ENCODE data around the gene G3BP2. TPM values are rescaled to one million over a fixed set of nuclear protein-coding genes. Genes with fewer than 3 reads are reported as not detected.
A peak's percentile ranks its signal among the peaks of the same experiment; 100 is the strongest.

Gene G3BP2
- total and polyA plus RNA-seq, 2 experiments from 2014 or later = 86.0 to 176 TPM

DNA sequence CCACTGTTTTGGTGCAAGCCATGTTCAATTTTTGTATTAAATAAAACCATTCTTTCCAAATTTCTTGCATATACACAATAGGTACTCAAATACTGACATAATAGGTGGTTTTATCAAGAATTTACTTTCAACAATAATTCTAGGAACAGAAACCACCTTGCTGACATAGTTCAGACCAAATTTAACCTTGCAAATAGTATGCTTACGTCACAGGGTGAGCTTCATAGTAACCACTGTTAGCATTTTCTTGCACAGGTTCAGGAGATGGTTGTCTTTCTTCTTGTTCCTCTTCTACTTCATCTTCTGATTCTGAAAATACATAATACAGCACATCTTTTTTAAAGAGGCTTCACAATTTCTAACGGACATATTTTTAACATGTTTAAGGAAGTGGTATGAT, 17.6 kb downstream of the G3BP2 start:
- TF ChIP-seq EZH2 (IDR thresholded peaks at IDR 0.05; ENCODE audit: borderline replicate concordance) (no peak), EZH2phosphoT487 (IDR thresholded peaks at IDR 0.05; ENCODE audit: low read depth, severe bottlenecking, unreplicated experiment) (no peak)
- TF ChIP-seq, protein P1, sequence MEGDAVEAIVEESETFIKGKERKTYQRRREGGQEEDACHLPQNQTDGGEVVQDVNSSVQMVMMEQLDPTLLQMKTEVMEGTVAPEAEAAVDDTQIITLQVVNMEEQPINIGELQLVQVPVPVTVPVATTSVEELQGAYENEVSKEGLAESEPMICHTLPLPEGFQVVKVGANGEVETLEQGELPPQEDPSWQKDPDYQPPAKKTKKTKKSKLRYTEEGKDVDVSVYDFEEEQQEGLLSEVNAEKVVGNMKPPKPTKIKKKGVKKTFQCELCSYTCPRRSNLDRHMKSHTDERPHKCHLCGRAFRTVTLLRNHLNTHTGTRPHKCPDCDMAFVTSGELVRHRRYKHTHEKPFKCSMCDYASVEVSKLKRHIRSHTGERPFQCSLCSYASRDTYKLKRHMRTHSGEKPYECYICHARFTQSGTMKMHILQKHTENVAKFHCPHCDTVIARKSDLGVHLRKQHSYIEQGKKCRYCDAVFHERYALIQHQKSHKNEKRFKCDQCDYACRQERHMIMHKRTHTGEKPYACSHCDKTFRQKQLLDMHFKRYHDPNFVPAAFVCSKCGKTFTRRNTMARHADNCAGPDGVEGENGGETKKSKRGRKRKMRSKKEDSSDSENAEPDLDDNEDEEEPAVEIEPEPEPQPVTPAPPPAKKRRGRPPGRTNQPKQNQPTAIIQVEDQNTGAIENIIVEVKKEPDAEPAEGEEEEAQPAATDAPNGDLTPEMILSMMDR (IDR thresholded peaks at IDR 0.05; ENCODE audit: poor library complexity) = no peak
- Histone ChIP-seq H4K20me1 (ENCODE audit: insufficient read depth, poor library complexity, severe bottlenecking) (peaks cover 26% of the 10 kb centered on the region), H3K79me2 (peaks cover 65% of the 10 kb centered on the region), H3K4me3 (no peak overlapping the region), H3K36me3 (replicated peaks; ENCODE audit: insufficient read depth, low read depth) (no peaks in the 10 kb centered on the region), H3K9me3 (ENCODE audit: low read depth) (no peaks in the 10 kb centered on the region), H3K4me2 (no peak overlapping the region), H3K27me3 (no peaks in the 10 kb centered on the region), H3K9me2 (replicated peaks; ENCODE audit: insufficient read depth) (no peaks in the 10 kb centered on the region), H3K4me1 (ENCODE audit: insufficient read depth) (peaks cover 11% of the 10 kb centered on the region), H3K27ac (no peak overlapping the region), H2AFZ (no peak overlapping the region)
- DNase-seq (ENCODE audit: low spot score) = no peak
- 92% methylated on average over 2 of the region's 2 CpGs for WGBS (ENCODE audit: low lambda C conversion rate, missing lambda C conversion rate)

DNA sequence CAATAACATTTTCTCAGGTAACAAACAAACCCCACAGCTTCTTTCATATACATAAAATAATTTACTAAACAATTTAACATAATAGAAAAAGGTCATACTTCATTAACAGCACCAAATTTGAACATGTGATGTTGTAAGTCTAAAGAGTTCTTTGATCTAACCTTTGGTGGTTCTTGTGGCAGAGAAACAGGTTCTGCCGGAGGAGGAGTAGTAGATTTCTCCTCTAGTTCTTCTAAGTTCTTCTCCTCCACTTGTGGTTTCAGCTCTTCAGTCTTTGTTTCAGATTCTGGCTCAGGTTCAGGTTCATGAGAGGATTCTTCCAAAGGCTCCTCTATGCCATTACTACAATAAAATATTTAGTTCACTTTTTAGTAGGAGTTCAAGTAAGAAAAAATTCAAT, 18.3 kb downstream of the G3BP2 start:
- Histone ChIP-seq H3K4me1 (ENCODE audit: insufficient read depth) (peaks cover 8% of the 10 kb centered on the region), H3K4me3 (no peak overlapping the region), H3K27ac (no peak overlapping the region), H3K9me2 (replicated peaks; ENCODE audit: insufficient read depth) (no peaks in the 10 kb centered on the region), H3K9me3 (ENCODE audit: low read depth) (no peaks in the 10 kb centered on the region), H3K4me2 (no peak overlapping the region), H2AFZ (no peak overlapping the region), H4K20me1 (ENCODE audit: insufficient read depth, poor library complexity, severe bottlenecking) (peaks cover 20% of the 10 kb centered on the region), H3K27me3 (no peaks in the 10 kb centered on the region), H3K79me2 (peaks cover 63% of the 10 kb centered on the region), H3K36me3 (replicated peaks; ENCODE audit: insufficient read depth, low read depth) (no peaks in the 10 kb centered on the region)
- 84% methylated on average over 1 of the region's 1 CpG for WGBS (ENCODE audit: low lambda C conversion rate, missing lambda C conversion rate)
- no peak for DNase-seq (ENCODE audit: low spot score)
- TF ChIP-seq, protein P1 (IDR thresholded peaks at IDR 0.05; ENCODE audit: poor library complexity) = no peak
- TF ChIP-seq EZH2 (IDR thresholded peaks at IDR 0.05; ENCODE audit: borderline replicate concordance) (no peak), EZH2phosphoT487 (IDR thresholded peaks at IDR 0.05; ENCODE audit: low read depth, severe bottlenecking, unreplicated experiment) (no peak)

DNA sequence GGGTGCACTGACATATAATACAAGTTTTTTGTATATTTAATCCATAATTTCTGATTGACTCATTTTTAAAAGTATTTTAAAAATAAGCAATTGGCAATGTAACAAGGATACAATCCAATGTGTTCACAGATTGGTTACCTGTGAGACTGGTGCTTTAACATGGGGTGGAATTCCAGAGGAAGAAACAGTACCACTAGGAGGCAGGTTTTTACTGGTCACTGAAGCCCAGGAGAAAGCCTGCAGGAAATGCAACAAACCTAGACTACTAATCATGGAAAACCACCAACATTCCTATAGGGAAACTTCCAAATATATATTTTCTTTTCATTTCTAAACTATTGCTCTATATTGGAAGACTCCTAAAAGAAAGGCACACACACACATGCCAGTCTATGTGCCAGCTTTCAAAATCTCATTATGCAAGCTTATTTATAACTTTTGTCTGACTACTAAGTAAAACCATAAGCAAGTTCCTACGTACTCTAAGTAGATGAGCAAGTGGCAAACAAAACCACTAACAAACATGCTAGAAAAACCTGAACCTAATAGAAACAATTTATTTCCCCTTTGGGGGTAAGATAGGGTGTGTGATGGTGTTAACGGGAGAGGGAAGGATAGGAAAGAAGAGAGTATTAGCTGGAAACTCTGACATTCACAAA, 19.2 kb downstream of the G3BP2 start:
- no peak overlapping the region for H3K27ac ChIP-seq
- WGBS (ENCODE audit: low lambda C conversion rate, missing lambda C conversion rate) = 87% methylated on average over 2 of the region's 2 CpGs
- no peaks in the 10 kb centered on the region for H3K4me1 ChIP-seq (ENCODE audit: insufficient read depth)
- H3K27me3 ChIP-seq = no peaks in the 10 kb centered on the region
- H3K79me2 ChIP-seq = peaks cover 66% of the 10 kb centered on the region
- no peak overlapping the region for H3K4me2 ChIP-seq
- no peaks in the 10 kb centered on the region for H3K9me2 ChIP-seq (replicated peaks; ENCODE audit: insufficient read depth)
- no peak overlapping the region for H2AFZ ChIP-seq
- peak; percentile 51 for DNase-seq (ENCODE audit: low spot score)
- H3K4me3 ChIP-seq = no peak overlapping the region
- H4K20me1 ChIP-seq (ENCODE audit: insufficient read depth, poor library complexity, severe bottlenecking) = peaks cover 12% of the 10 kb centered on the region
- TF ChIP-seq, protein P1 (IDR thresholded peaks at IDR 0.05; ENCODE audit: poor library complexity) = peak; percentile 45
- TF ChIP-seq EZH2phosphoT487 (IDR thresholded peaks at IDR 0.05; ENCODE audit: low read depth, severe bottlenecking, unreplicated experiment) = no peak
- no peaks in the 10 kb centered on the region for H3K9me3 ChIP-seq (ENCODE audit: low read depth)
- H3K36me3 ChIP-seq (replicated peaks; ENCODE audit: insufficient read depth, low read depth) = no peaks in the 10 kb centered on the region
